H9 (cell line): ENCODE results near the gene PHLDA1. TPM values are rescaled to one million over a fixed set of nuclear protein-coding genes. Genes with fewer than 3 reads are reported as not detected.

Experiments
- DNase-seq: peaks from one replicate; pipeline ENCODE4 v3.0.0-alpha.2; 2017
- H2AFZ ChIP-seq: one replicate; pipeline ENCODE4 v1.6.1; 2013; ENCODE audit warnings: mild to moderate bottlenecking, low read length, control low read depth, moderate library complexity
- H2AK5ac ChIP-seq: 2 replicates; pipeline ENCODE4 v1.6.1; 2013; ENCODE audit warnings: low read length, control low read depth, mixed read lengths; ENCODE audit not compliant: insufficient read length
- H2BK120ac ChIP-seq: one replicate; pipeline ENCODE4 v1.6.1; 2013; ENCODE audit warnings: low read depth, mild to moderate bottlenecking, low read length, control low read depth, inconsistent platforms; ENCODE audit not compliant: poor library complexity, severe bottlenecking
- H2BK12ac ChIP-seq: 2 replicates; pipeline ENCODE4 v1.6.1; 2013; ENCODE audit warnings: low read length, control low read depth, mixed read lengths, low read depth; ENCODE audit not compliant: insufficient read length
- H2BK15ac ChIP-seq: 2 replicates; pipeline ENCODE4 v1.6.1; 2013; ENCODE audit warnings: low read depth, low read length, control low read depth
- H2BK20ac ChIP-seq: one replicate; pipeline ENCODE4 v1.6.1; 2013; ENCODE audit warnings: low read depth, mild to moderate bottlenecking, low read length, control low read depth, inconsistent platforms; ENCODE audit not compliant: poor library complexity, severe bottlenecking
- H2BK5ac ChIP-seq: 2 replicates; pipeline ENCODE4 v1.6.1; 2013; ENCODE audit warnings: low read length, control low read depth, mixed read lengths; ENCODE audit not compliant: insufficient read length
- H3K14ac ChIP-seq: 2 replicates; pipeline ENCODE4 v1.6.1; 2013; ENCODE audit warnings: low read length, control low read depth; ENCODE audit not compliant: insufficient read depth
- H3K18ac ChIP-seq: 2 replicates; pipeline ENCODE4 v1.6.1; 2013; ENCODE audit warnings: low read depth, mild to moderate bottlenecking, mixed read lengths, low read length, control low read depth; ENCODE audit not compliant: insufficient read length
- H3K23ac ChIP-seq: 2 replicates; pipeline ENCODE4 v1.6.1; 2013; ENCODE audit warnings: low read length, control low read depth, mixed read lengths, low read depth; ENCODE audit not compliant: insufficient read length
- H3K23me2 ChIP-seq: 2 replicates; pipeline ENCODE4 v1.6.1; 2013; ENCODE audit warnings: low read depth, mild to moderate bottlenecking, mixed read lengths, low read length, control low read depth; ENCODE audit not compliant: insufficient read length, poor library complexity, severe bottlenecking
- H3K27ac ChIP-seq: 2 replicates; pipeline ENCODE4 v1.5.1; 2013; ENCODE audit warnings: low read length, control low read depth, mixed read lengths, low read depth; ENCODE audit not compliant: insufficient read length
- H3K27me3 ChIP-seq: 2 replicates; pipeline ENCODE4 v1.6.1; 2013; ENCODE audit warnings: low read length, control low read depth, inconsistent platforms; ENCODE audit not compliant: insufficient read depth
- H3K4ac ChIP-seq: 2 replicates; pipeline ENCODE4 v1.6.1; 2013; ENCODE audit warnings: low read depth, mild to moderate bottlenecking, control low read depth, inconsistent platforms, low read length, moderate library complexity
- H3K4me1 ChIP-seq: 2 replicates; pipeline ENCODE4 v1.6.1; 2013; ENCODE audit warnings: low read length, control low read depth, inconsistent platforms; ENCODE audit not compliant: insufficient read depth
- H3K4me2 ChIP-seq: 2 replicates; pipeline ENCODE4 v1.6.1; 2013; ENCODE audit warnings: low read length, control low read depth, mixed read lengths; ENCODE audit not compliant: insufficient read length, insufficient read depth
- H3K56ac ChIP-seq: 2 replicates; pipeline ENCODE4 v1.6.1; 2013; ENCODE audit warnings: low read depth, mild to moderate bottlenecking, mixed read lengths, low read length, control low read depth; ENCODE audit not compliant: insufficient read length
- H3K79me1 ChIP-seq: 2 replicates; pipeline ENCODE4 v1.6.1; 2013; ENCODE audit warnings: low read depth, mild to moderate bottlenecking, moderate library complexity, low read length, control low read depth, inconsistent platforms; ENCODE audit not compliant: insufficient read depth, poor library complexity, severe bottlenecking
- H3K79me2 ChIP-seq: 2 replicates; pipeline ENCODE4 v1.6.1; 2013; ENCODE audit warnings: low read length, control low read depth, inconsistent platforms; ENCODE audit not compliant: insufficient read depth
- H3K9ac ChIP-seq: 2 replicates; pipeline ENCODE4 v1.6.1; 2013; ENCODE audit warnings: low read length, control low read depth, mixed read lengths; ENCODE audit not compliant: insufficient read length; ENCODE audit errors: extremely low read depth
- H3K9me3 ChIP-seq: one replicate; pipeline ENCODE4 v1.6.1; 2013; ENCODE audit warnings: low read depth, low read length, inconsistent platforms; ENCODE audit not compliant: control insufficient read depth
- H3T11ph ChIP-seq: one replicate; pipeline ENCODE4 v1.6.1; 2013; ENCODE audit warnings: mild to moderate bottlenecking, low read length, control low read depth, inconsistent platforms
- H4K20me1 ChIP-seq: one replicate; pipeline ENCODE4 v1.6.1; 2013; ENCODE audit not compliant: control insufficient read depth, insufficient read length, insufficient read depth
- H4K5ac ChIP-seq: 2 replicates; pipeline ENCODE4 v1.6.1; 2013; ENCODE audit warnings: low read depth, mild to moderate bottlenecking, mixed read lengths, low read length, control low read depth; ENCODE audit not compliant: insufficient read length
- H4K8ac ChIP-seq: replicated peaks from 2 replicates; pipeline ENCODE4 v1.6.1; 2013; ENCODE audit warnings: low read length, control low read depth, mixed read lengths, low read depth; ENCODE audit not compliant: insufficient read length
- H4K91ac ChIP-seq: 2 replicates; pipeline ENCODE4 v1.6.1; 2013; ENCODE audit warnings: low read depth, mild to moderate bottlenecking, moderate library complexity, mixed read lengths, low read length, control low read depth; ENCODE audit not compliant: insufficient read length
- H3K27ac Mint-ChIP-seq, 3 experiments: 2 replicates in 2 of 3; 3 replicates in 1 of 3; pipeline ENCODE4 v1.8.0; 2020 to 2021; ENCODE audit warnings: mixed read lengths in 3 of 3, mild to moderate bottlenecking in 1 of 3, moderate library complexity in 1 of 3
- H3K27me3 Mint-ChIP-seq: 2 replicates; pipeline ENCODE4 v1.8.0; 2021; ENCODE audit warnings: low read depth, mild to moderate bottlenecking, moderate library complexity, mixed read lengths
- H3K36me3 Mint-ChIP-seq, 3 experiments: 2 replicates in 2 of 3; 3 replicates in 1 of 3; pipeline ENCODE4 v1.8.0; 2020 to 2021; ENCODE audit warnings: low read depth in 3 of 3, mixed read lengths in 3 of 3; ENCODE audit not compliant: insufficient read depth in 1 of 3
- H3K4me1 Mint-ChIP-seq, 2 experiments: 2 replicates each; pipeline ENCODE4 v1.8.0; 2020; ENCODE audit warnings: mixed read lengths in 2 of 2
- H3K4me3 Mint-ChIP-seq, 2 experiments: 2 replicates in 1 of 2; 3 replicates in 1 of 2; pipeline ENCODE4 v1.8.0; 2020 to 2021; ENCODE audit warnings: mild to moderate bottlenecking in 2 of 2, mixed read lengths in 2 of 2, moderate library complexity in 1 of 2
- H3K9me3 Mint-ChIP-seq, 2 experiments: 2 replicates in 1 of 2; 3 replicates in 1 of 2; pipeline ENCODE4 v1.8.0; 2020; ENCODE audit warnings: mild to moderate bottlenecking in 2 of 2, mixed read lengths in 2 of 2, moderate library complexity in 1 of 2
- CTCF ChIP-seq: fragments of 200-600 bp; sonication (generic); conservative IDR thresholded peaks from 3 replicates; pipeline ENCODE4 v1.8.0; 2021; ENCODE audit warnings: antibody characterized with exemption, mild to moderate bottlenecking
- WGBS: extraction: QIAGEN DNeasy Blood & Tissue Kit; methylation state at CpG from one replicate; pipeline ENCODE4 v1.1.7; 2013; ENCODE audit warnings: missing lambda C conversion rate, low lambda C conversion rate, mixed read lengths; ENCODE audit not compliant: insufficient read length; ENCODE audit errors: extremely low coverage; 5-methylcytosine and 5-hydroxymethylcytosine counted together
- total RNA-seq: library from RNA; stranded (reverse); gene quantifications from 2 replicates; pipeline ENCODE4 v1.2.1, GENCODE V29; 2021

The PHLDA1 gene
- total RNA-seq, 1 experiment from 2014 or later, result 106 TPM

DNA sequence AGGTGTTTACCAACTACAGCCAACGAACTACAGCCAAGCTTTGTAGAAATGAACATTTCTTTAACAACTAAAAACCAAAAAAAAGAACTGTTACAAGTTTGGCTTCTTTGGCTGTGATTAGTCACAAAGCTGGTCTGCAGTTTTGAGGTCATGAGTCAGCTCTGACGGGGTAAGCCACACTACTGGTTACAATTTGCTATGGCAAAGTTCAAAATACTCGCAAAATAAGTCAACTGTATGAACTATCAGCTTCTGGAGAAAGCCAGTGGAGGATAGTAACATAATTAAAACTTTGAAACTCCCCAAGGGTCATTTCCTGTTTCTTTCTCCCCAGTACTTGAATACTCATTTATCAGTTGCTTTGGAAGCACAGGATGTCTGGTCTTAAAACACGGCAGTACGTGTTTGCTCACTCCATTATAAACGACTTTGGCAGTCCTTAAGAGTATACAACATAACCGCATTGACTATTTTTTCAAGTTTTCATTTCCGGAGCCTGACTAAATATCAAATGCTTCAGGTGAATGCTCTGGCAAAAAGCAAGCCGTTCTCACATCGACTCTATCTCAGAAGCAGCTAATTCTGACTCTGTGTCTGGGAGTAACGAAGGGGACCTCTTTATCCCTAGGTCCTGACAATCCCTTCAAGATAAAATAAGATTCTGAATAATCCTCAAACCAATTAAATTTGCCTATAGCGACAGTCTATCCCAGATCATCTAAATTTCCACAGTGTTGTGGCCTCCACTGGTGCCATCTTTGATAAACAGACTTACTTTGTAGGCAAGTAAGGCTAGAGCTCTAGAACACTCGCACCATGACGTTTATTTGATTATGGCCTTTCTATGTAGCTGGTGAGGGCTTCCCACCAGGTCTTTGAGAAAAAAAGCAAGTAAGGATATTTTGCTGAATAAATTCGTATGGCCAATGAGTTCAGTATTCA lies 10.6 kb downstream of the PHLDA1 start:
- Mint-ChIP-seq H3K27ac (peak overlapping the region in 2 of 3 experiments; percentile 84 to 90; a peak in 3 of 7 replicates), H3K9me3 (no peaks in the 10 kb centered on the region), H3K4me3 (no peak overlapping the region; a peak in 1 of 5 replicates), H3K27me3 (no peaks in the 10 kb centered on the region), H3K4me1 (peaks cover 41 to 48% of the 10 kb centered on the region in 2 experiments), H3K36me3 (no peaks in the 10 kb centered on the region)
- Histone ChIP-seq H3K23ac (no peak overlapping the region), H3K4me2 (no peak overlapping the region), H2BK5ac (no peak overlapping the region), H3K27ac (no peak overlapping the region), H3K14ac (no peak overlapping the region), H2AFZ (no peak overlapping the region), H3K79me1 (no peaks in the 10 kb centered on the region), H2BK120ac (no peak overlapping the region), H2BK20ac (no peak overlapping the region), H3K56ac (no peak overlapping the region), H2BK12ac (no peak overlapping the region), H3K9me3 (no peaks in the 10 kb centered on the region), H3T11ph (no peak overlapping the region), H4K8ac (no peak overlapping the region), H4K5ac (no peak overlapping the region), H3K4ac (no peak overlapping the region), H3K4me1 (peaks cover 4% of the 10 kb centered on the region; the same call in 1 of the 2 replicates), H3K23me2 (no peaks in the 10 kb centered on the region), H3K18ac (no peak overlapping the region), H3K79me2 (no peaks in the 10 kb centered on the region), H3K9ac (no peak overlapping the region), H4K20me1 (no peaks in the 10 kb centered on the region), H3K27me3 (no peaks in the 10 kb centered on the region), H2BK15ac (no peak overlapping the region), H2AK5ac (no peak overlapping the region), H4K91ac (no peak overlapping the region)
- no peak for DNase-seq
- TF ChIP-seq CTCF, result no peak
- WGBS, result no CpG with 5 or more reads among the region's 15 CpGs
